ENCODE results near the gene PLXNA4. TPM values are rescaled to one million over a fixed set of nuclear protein-coding genes. Genes with fewer than 3 reads are reported as not detected.
"Not testable (repeated sequence)": the region's sequence is repeated elsewhere in the genome, so short reads cannot be mapped to it uniquely, and the experiment has no call there.

PLXNA4 gene
- polyA plus RNA-seq, 2 of the 4 experiments (the other 2 are of a cell fraction): 0.12 to 0.34 TPM

DNA sequence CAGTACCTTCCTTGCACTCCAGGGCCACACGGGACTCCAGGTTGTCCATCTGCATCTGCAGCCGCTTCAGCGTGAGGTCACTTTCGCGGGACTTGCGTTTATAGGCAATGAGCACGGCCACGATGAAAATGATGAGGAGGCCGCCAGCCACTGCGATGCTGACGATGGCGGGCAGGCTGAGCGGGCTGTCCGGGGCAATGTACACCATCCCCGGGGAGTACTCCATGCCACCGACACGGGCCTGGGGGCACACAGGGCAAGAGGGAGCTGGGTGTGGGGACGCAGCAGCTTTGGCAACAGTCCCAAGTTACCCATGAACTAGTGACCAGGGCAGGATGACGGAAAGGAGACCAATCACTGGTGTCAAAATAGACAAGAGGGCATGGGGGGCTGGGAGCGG, 396.6 kb downstream of the PLXNA4 start:
- Histone ChIP-seq H3K27ac (no peak overlapping the region), H3K4me1 (no peaks in the 10 kb centered on the region), H3K4me3 (no peak overlapping the region), H3K9me3 (no peaks in the 10 kb centered on the region), H3K4me2 (no peak overlapping the region)
- CTCF ChIA-PET: interaction anchor here (0.5 kb wide), 1 partner anchor 26 kb away, joined by 3 read pairs; no protein-coding TSS in a partner anchor
- FAIRE-seq (no peak), DNase-seq (ENCODE audit: low read depth in 1 of 2, low spot score in 1 of 2) (no peak), ATAC-seq (no peak)
- no peak for TF ChIP-seq ZFP36 (IDR thresholded peaks at IDR 0.05; ENCODE audit: borderline replicate concordance, partially characterized antibody)
- TF ChIP-seq, protein P1, sequence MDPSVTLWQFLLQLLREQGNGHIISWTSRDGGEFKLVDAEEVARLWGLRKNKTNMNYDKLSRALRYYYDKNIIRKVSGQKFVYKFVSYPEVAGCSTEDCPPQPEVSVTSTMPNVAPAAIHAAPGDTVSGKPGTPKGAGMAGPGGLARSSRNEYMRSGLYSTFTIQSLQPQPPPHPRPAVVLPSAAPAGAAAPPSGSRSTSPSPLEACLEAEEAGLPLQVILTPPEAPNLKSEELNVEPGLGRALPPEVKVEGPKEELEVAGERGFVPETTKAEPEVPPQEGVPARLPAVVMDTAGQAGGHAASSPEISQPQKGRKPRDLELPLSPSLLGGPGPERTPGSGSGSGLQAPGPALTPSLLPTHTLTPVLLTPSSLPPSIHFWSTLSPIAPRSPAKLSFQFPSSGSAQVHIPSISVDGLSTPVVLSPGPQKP (IDR thresholded peaks at IDR 0.05; ENCODE audit: low read depth, low read length): no peak
- TF ChIP-seq NR3C1 (IDR thresholded peaks at IDR 0.05): no peak
- no peak for TF ChIP-seq ZSCAN20 (CRISPR knock-in tag; IDR thresholded peaks at IDR 0.05)
- no peak for TF ChIP-seq RNF2 (IDR thresholded peaks at IDR 0.05; ENCODE audit: borderline replicate concordance, low read depth)
- POLR2A ChIA-PET: no interaction called here
- 90% methylated on average over 20 of the region's 20 CpGs for WGBS (ENCODE audit: missing lambda C conversion rate)

DNA sequence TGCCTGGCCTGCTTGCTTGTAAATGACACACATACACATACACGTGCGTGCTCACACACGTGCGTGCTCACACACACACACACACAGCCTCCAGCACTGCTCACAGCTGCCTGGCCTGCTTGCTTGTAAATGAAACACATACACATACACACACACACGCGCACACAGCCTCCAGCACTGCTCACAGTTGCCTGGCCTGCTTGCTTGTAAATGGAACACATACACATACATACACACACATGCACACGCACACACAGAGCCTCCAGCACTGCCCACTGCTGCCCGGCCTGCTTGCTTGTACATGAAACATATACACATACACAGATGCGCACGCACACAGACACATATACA, 397.2 kb downstream of the PLXNA4 start:
- CTCF ChIA-PET: no interaction called here

DNA sequence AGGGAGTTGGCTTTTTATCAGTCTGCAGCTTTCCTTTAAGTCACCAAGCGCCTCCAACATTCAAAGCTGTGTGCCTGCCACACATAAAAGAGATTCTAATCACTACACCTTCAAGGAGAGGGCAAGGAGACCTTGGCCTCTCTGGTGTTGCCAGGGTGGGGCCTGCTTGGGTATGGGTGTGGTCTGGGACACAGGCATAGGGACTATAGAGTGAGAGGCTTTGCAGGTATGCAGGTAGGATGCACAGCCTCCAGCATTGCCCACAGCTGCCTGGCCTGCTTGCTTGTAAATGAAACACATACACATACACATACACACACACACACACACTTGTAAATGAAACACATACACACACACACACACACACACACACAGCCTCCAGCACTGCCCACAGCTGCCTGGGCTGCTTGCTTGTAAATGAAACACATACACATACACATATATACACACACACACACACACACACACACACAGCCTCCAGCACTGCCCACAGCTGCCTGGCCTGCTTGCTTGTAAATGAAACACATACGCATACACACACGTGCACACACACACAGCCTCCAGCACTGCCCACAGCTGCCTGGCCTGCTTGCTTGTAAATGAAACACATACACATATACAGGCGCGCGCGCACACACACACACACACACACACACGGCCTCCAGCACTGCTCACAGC, 397.7 kb downstream of the PLXNA4 start:
- H3K9me3 ChIP-seq; FAIRE-seq; ATAC-seq; H3K4me1 ChIP-seq; DNase-seq (ENCODE audit: low read depth in 1 of 2, low spot score in 1 of 2); H3K27ac ChIP-seq; POLR2A ChIA-PET; H3K4me2 ChIP-seq; H3K4me3 ChIP-seq: not testable (repeated sequence)
- 86% methylated on average over 8 of the region's 8 CpGs for WGBS (ENCODE audit: missing lambda C conversion rate)
- CTCF ChIA-PET: interaction anchor here (0.6 to 1.5 kb wide), 6 partner anchors 8 to 319 kb away, joined by 3 to 4 read pairs (median 3); no protein-coding TSS in a partner anchor

More for the DNA sequence above, 397.2 kb downstream of the PLXNA4 start:
- TF ChIP-seq FOSB (CRISPR knock-in tag; IDR thresholded peaks at IDR 0.05) (no peak), HOXA7 (CRISPR knock-in tag; IDR thresholded peaks at IDR 0.05) (no peak), SMC3 (IDR thresholded peaks at IDR 0.05) (no peak), HOXB5 (CRISPR knock-in tag; IDR thresholded peaks at IDR 0.05) (no peak), EHMT2 (IDR thresholded peaks at IDR 0.05; ENCODE audit: low read depth) (no peak), CEBPB (IDR thresholded peaks at IDR 0.05) (no peak), ESRRA (IDR thresholded peaks at IDR 0.05; ENCODE audit: borderline replicate concordance, low read length) (no peak), MYC (IDR thresholded peaks at IDR 0.05; ENCODE audit: borderline replicate concordance, low read length) (no peak), CTCF (IDR thresholded peaks at IDR 0.05) (no peak), ZSCAN20 (CRISPR knock-in tag; IDR thresholded peaks at IDR 0.05) (no peak)
- TF ChIP-seq, protein P2, sequence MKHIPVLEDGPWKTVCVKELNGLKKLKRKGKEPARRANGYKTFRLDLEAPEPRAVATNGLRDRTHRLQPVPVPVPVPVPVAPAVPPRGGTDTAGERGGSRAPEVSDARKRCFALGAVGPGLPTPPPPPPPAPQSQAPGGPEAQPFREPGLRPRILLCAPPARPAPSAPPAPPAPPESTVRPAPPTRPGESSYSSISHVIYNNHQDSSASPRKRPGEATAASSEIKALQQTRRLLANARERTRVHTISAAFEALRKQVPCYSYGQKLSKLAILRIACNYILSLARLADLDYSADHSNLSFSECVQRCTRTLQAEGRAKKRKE (CRISPR knock-in tag; IDR thresholded peaks at IDR 0.05; ENCODE audit: low read depth): no peak
- TF ChIP-seq, protein P3, sequence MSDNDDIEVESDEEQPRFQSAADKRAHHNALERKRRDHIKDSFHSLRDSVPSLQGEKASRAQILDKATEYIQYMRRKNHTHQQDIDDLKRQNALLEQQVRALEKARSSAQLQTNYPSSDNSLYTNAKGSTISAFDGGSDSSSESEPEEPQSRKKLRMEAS (IDR thresholded peaks at IDR 0.05): no peak
- FAIRE-seq (no peak), ATAC-seq (no peak), DNase-seq (ENCODE audit: low read depth in 1 of 2, low spot score in 1 of 2) (no peak)
- H3K9me3 ChIP-seq: no peaks in the 10 kb centered on the region
- no peak overlapping the region for H3K4me2 ChIP-seq
- WGBS (ENCODE audit: missing lambda C conversion rate): 79% methylated on average over 10 of the region's 10 CpGs
- H3K4me1 ChIP-seq: no peaks in the 10 kb centered on the region
- POLR2A ChIA-PET: no interaction called here
- no peak overlapping the region for H3K27ac ChIP-seq
- H3K4me3 ChIP-seq: no peak overlapping the region

All from A549 (cell line).